ENCODE data around the gene CAMK1D. TPM values are rescaled to one million over a fixed set of nuclear protein-coding genes. Genes with fewer than 3 reads are reported as not detected.

CAMK1D gene
- total RNA-seq, 2 donors from 2014 or later, result 4.5 to 7.8 TPM

- Mint-ChIP-seq H3K27ac (no peak overlapping the region), H3K36me3 (ENCODE audit: low read depth) (peaks cover 4% of the 10 kb centered on the region), H3K4me3 (no peak overlapping the region), H3K9me3 (no peaks in the 10 kb centered on the region), H3K4me1 (no peaks in the 10 kb centered on the region), H3K27me3 (ENCODE audit: insufficient read depth) (no peaks in the 10 kb centered on the region)
- Histone ChIP-seq H3K36me3 (ENCODE audit: control insufficient read depth, insufficient read depth, low read length) (no peaks in the 10 kb centered on the region), H3K4me3 (ENCODE audit: low read length) (no peak overlapping the region), H3K27ac (ENCODE audit: low read depth, low read length) (no peak overlapping the region), H3K9me3 (ENCODE audit: control insufficient read depth, low read length) (no peaks in the 10 kb centered on the region), H3K9ac (ENCODE audit: extremely low read depth, low read length, poor library complexity, severe bottlenecking) (no peak overlapping the region), H3K4me1 (ENCODE audit: control insufficient read depth, insufficient read depth, low read length) (no peaks in the 10 kb centered on the region), H3K27me3 (ENCODE audit: control insufficient read depth, insufficient read depth, low read length, poor library complexity, severe bottlenecking) (no peaks in the 10 kb centered on the region)
- WGBS, 2 experiments (ENCODE audit: insufficient coverage in 1 of 2, insufficient read length in 1 of 2), result 74 to 83% methylated on average over 9 to 10 of the region's 10 CpGs
- DNase-seq, result peak; percentile 69
- TF ChIP-seq CTCF (conservative IDR thresholded peaks at IDR 0.05), result no peak
Observed at GRCh38 chr10:12788277-12788676, 438.9 kb downstream of the CAMK1D start.

- H3K36me3 ChIP-seq (ENCODE audit: control insufficient read depth, insufficient read depth, low read length), result no peaks in the 10 kb centered on the region
- WGBS, 2 experiments (ENCODE audit: insufficient coverage in 1 of 2, insufficient read length in 1 of 2), result 93% methylated on average over 3 of the region's 3 CpGs; no CpG with 5 or more reads in 1 of the 2 experiments
- no peak overlapping the region for H3K27ac Mint-ChIP-seq
- no peak overlapping the region for H3K4me3 Mint-ChIP-seq
- no peak overlapping the region for H3K9ac ChIP-seq (ENCODE audit: extremely low read depth, low read length, poor library complexity, severe bottlenecking)
- no peak for TF ChIP-seq CTCF (conservative IDR thresholded peaks at IDR 0.05)
- H3K27me3 Mint-ChIP-seq (ENCODE audit: insufficient read depth), result no peaks in the 10 kb centered on the region
- no peaks in the 10 kb centered on the region for H3K4me1 Mint-ChIP-seq
- no peaks in the 10 kb centered on the region for H3K27me3 ChIP-seq (ENCODE audit: control insufficient read depth, insufficient read depth, low read length, poor library complexity, severe bottlenecking)
- no peak for DNase-seq
- no peak overlapping the region for H3K27ac ChIP-seq (ENCODE audit: low read depth, low read length)
- no peaks in the 10 kb centered on the region for H3K9me3 Mint-ChIP-seq
- no peaks in the 10 kb centered on the region for H3K4me1 ChIP-seq (ENCODE audit: control insufficient read depth, insufficient read depth, low read length)
- H3K36me3 Mint-ChIP-seq (ENCODE audit: low read depth), result peaks cover 4% of the 10 kb centered on the region
- no peaks in the 10 kb centered on the region for H3K9me3 ChIP-seq (ENCODE audit: control insufficient read depth, low read length)
- H3K4me3 ChIP-seq (ENCODE audit: low read length), result no peak overlapping the region
Observed at GRCh38 chr10:12790270-12790669, 440.9 kb downstream of the CAMK1D start.

- Histone ChIP-seq H3K4me3 (ENCODE audit: low read length) (no peak overlapping the region), H3K4me1 (ENCODE audit: control insufficient read depth, insufficient read depth, low read length) (no peaks in the 10 kb centered on the region), H3K27ac (ENCODE audit: low read depth, low read length) (no peak overlapping the region), H3K27me3 (ENCODE audit: control insufficient read depth, insufficient read depth, low read length, poor library complexity, severe bottlenecking) (no peaks in the 10 kb centered on the region), H3K36me3 (ENCODE audit: control insufficient read depth, insufficient read depth, low read length) (no peaks in the 10 kb centered on the region), H3K9ac (ENCODE audit: extremely low read depth, low read length, poor library complexity, severe bottlenecking) (no peak overlapping the region), H3K9me3 (ENCODE audit: control insufficient read depth, low read length) (no peaks in the 10 kb centered on the region)
- Mint-ChIP-seq H3K27me3 (ENCODE audit: insufficient read depth) (no peaks in the 10 kb centered on the region), H3K27ac (no peak overlapping the region), H3K9me3 (no peaks in the 10 kb centered on the region), H3K4me3 (no peak overlapping the region), H3K36me3 (ENCODE audit: low read depth) (peaks cover 4% of the 10 kb centered on the region), H3K4me1 (no peaks in the 10 kb centered on the region)
- TF ChIP-seq CTCF (conservative IDR thresholded peaks at IDR 0.05), result no peak
- WGBS, 2 experiments (ENCODE audit: insufficient coverage in 1 of 2, insufficient read length in 1 of 2), result 78 to 94% methylated on average over 1 of the region's 1 CpG
- no peak for DNase-seq
Observed at GRCh38 chr10:12791728-12792127, 442.4 kb downstream of the CAMK1D start.

All from endodermal cell (in vitro differentiated cells).